ENCODE results near the gene GSG1L. TPM values are rescaled to one million over a fixed set of nuclear protein-coding genes. Genes with fewer than 3 reads are reported as not detected.

Gene GSG1L
- total RNA-seq, 3 donors from 2014 or later, result not detected

- Histone ChIP-seq H3K4me1 (no peaks in the 10 kb centered on the region), H3K4me3 (no peak overlapping the region), H3K9me3 (no peaks in the 10 kb centered on the region), H3K36me3 (no peaks in the 10 kb centered on the region), H3K27ac (no peak overlapping the region), H3K27me3 (no peaks in the 10 kb centered on the region)
- DNase-seq (ENCODE audit: low spot score in 2 of 2), result no peak
- intact Hi-C loops (cut with DNase I; ENCODE audit: low total_unique reads), result no loop called here
- TF ChIP-seq POLR2AphosphoS5 (IDR thresholded peaks at IDR 0.05), result no peak
- no peak for TF ChIP-seq CTCF (IDR thresholded peaks at IDR 0.05)
These were observed 52.3 kb downstream of the GSG1L start for GRCh38 chr16:28011223-28011622.

- Histone ChIP-seq H3K9me3 (no peaks in the 10 kb centered on the region), H3K4me3 (no peak overlapping the region), H3K4me1 (no peaks in the 10 kb centered on the region), H3K27ac (no peak overlapping the region), H3K27me3 (no peaks in the 10 kb centered on the region), H3K36me3 (no peaks in the 10 kb centered on the region)
- intact Hi-C loops (cut with DNase I; ENCODE audit: low total_unique reads), result no loop called here
- DNase-seq (ENCODE audit: low spot score in 2 of 2), result no peak
- no peak for TF ChIP-seq CTCF (IDR thresholded peaks at IDR 0.05)
These were observed 52.8 kb downstream of the GSG1L start for GRCh38 chr16:28010671-28011070.

GRCh38 chr16:28009586-28010373 lies 53.7 kb downstream of the GSG1L start:
- Histone ChIP-seq H3K9me3 (no peaks in the 10 kb centered on the region), H3K27ac (no peak overlapping the region), H3K4me3 (no peak overlapping the region), H3K4me1 (no peaks in the 10 kb centered on the region), H3K27me3 (no peaks in the 10 kb centered on the region), H3K36me3 (no peaks in the 10 kb centered on the region)
- DNase-seq (ENCODE audit: low spot score in 2 of 2), result no peak
- intact Hi-C loops (cut with DNase I; ENCODE audit: low total_unique reads), result no loop called here
- TF ChIP-seq POLR2A (IDR thresholded peaks at IDR 0.05), result no peak
- no peak for TF ChIP-seq POLR2AphosphoS5 (IDR thresholded peaks at IDR 0.05)
- no peak for TF ChIP-seq CTCF (IDR thresholded peaks at IDR 0.05)

GRCh38 chr16:28003923-28004322 lies 59.6 kb downstream of the GSG1L start:
- H3K9me3 ChIP-seq, result no peaks in the 10 kb centered on the region
- TF ChIP-seq POLR2A (IDR thresholded peaks at IDR 0.05) (no peak), POLR2AphosphoS5 (IDR thresholded peaks at IDR 0.05) (no peak), CTCF (IDR thresholded peaks at IDR 0.05) (no peak)
- DNase-seq (ENCODE audit: low spot score in 2 of 2), result no peak
- H3K4me3 ChIP-seq, result no peak overlapping the region
- H3K27ac ChIP-seq, result no peak overlapping the region
- no peaks in the 10 kb centered on the region for H3K36me3 ChIP-seq
- intact Hi-C loops (cut with DNase I; ENCODE audit: low total_unique reads), result no loop called here
- H3K4me1 ChIP-seq, result no peaks in the 10 kb centered on the region
- no peaks in the 10 kb centered on the region for H3K27me3 ChIP-seq

GRCh38 chr16:28003021-28003865 lies 60.3 kb downstream of the GSG1L start:
- no peak for DNase-seq (ENCODE audit: low spot score in 2 of 2)
- no peaks in the 10 kb centered on the region for H3K27me3 ChIP-seq
- no peak overlapping the region for H3K27ac ChIP-seq
- no peaks in the 10 kb centered on the region for H3K36me3 ChIP-seq
- intact Hi-C loops (cut with DNase I; ENCODE audit: low total_unique reads), result no loop called here
- TF ChIP-seq POLR2A (IDR thresholded peaks at IDR 0.05), result no peak
- TF ChIP-seq CTCF (IDR thresholded peaks at IDR 0.05), result no peak
- TF ChIP-seq POLR2AphosphoS5 (IDR thresholded peaks at IDR 0.05), result no peak
- H3K4me3 ChIP-seq, result no peak overlapping the region
- no peaks in the 10 kb centered on the region for H3K4me1 ChIP-seq
- H3K9me3 ChIP-seq, result no peaks in the 10 kb centered on the region
